NCI-H2227 treated with DMSO at 0.1 percent for 48 hours (cell line): ENCODE data around the gene IGSF5.

Source experiments
- DNase-seq: peaks from one replicate; lab custom pipeline; 2025; lab: John Stamatoyannopoulos, UW

The IGSF5 gene

DNA sequence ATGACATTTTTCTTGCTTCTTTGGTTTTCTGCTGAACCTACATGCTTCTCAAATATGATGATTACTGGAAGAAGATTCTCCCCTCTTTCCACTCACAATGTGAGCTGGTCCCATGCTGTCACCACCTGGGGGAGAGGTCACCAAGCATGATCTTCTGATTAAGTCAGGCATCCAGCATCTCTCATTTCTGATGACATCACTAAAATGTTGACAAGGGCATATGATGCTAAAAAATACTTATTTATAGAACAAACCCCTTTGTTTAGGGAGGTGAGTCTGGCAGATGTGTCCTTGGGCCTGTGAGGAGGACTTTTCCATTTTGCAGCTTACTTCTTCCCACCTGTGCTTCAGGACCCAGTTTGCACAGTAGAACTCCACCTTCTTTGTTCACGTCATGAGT, 80.3 kb downstream of the IGSF5 start:
- no peak for DNase-seq

DNA sequence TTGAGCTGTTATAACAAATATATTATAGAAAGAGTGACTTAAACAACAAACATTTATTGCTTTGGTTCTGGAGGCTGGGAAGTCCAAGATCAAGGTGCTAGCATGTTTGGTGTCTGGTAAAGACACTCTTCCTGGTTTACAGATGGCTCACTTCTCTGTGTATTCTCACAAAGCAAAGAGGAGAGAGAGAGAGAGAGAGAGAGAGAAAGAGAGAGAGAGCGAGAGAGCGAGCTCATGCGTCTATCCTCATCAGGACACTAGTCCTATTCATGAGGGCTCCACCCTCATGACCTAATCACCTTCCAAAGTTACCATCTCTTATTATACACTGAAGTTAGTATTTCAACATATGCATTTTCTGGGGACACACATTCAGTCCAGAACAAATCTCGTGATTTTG, 89.6 kb downstream of the IGSF5 start:
- no peak for DNase-seq

DNA sequence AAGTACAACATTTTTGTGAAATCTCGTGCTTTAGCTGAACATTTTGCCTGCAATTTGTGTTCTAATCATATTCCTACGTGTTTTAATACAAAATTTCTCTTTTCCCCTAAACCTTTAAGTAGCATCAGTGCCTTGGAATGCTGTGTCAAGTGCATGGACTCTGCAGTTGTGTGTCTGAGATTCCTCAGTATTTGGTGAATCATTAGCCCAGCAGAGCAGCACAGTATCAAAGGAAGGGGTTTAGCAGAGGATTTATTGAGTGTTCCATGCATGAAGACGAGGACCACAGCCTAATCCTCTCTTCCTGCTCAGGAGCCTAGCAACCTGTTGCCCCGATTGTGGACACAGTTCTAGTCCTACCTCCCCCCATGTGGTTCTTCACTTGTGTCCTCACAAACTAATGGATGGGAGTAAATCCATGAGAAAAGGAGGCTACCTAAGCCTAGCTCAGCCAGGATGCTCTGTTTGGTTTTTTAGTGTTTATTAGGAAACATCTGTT, 92.9 kb downstream of the IGSF5 start:
- DNase-seq, result no peak

DNA sequence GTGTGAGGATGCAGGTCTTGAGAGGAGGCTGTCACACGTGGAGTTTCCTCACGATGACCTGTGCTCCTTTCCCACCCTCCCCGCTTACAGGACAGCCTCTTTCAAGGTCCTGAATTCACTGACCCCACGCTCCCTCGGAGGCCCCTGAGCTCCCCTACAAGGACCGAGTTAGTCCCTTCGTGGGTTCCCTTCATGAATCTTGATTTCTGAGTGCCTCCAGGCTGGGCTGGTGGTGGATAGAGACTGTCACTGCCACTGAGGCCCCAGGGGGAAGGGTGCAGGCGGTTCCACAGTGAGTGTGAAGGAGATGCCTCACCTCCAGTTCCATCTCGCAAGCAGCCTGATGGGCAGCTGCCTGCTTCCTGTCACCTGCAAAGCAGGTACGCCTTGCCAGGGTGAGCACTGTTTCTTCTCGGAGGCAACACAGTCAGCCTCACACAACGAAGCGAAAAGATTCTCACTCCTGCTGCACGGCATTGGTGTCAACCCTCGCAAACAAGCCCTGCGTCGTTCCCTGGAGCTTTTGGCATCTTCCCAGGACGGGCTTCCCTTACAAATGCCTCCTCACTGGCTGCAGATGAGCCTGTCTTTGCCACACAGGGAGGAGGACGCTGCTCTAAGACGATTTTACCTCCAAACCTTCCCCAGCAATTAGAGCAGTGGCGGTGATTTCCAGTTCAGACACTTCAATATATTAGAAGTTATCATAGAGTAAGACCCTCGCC, 95.6 kb downstream of the IGSF5 start:
- DNase-seq, result no peak

DNA sequence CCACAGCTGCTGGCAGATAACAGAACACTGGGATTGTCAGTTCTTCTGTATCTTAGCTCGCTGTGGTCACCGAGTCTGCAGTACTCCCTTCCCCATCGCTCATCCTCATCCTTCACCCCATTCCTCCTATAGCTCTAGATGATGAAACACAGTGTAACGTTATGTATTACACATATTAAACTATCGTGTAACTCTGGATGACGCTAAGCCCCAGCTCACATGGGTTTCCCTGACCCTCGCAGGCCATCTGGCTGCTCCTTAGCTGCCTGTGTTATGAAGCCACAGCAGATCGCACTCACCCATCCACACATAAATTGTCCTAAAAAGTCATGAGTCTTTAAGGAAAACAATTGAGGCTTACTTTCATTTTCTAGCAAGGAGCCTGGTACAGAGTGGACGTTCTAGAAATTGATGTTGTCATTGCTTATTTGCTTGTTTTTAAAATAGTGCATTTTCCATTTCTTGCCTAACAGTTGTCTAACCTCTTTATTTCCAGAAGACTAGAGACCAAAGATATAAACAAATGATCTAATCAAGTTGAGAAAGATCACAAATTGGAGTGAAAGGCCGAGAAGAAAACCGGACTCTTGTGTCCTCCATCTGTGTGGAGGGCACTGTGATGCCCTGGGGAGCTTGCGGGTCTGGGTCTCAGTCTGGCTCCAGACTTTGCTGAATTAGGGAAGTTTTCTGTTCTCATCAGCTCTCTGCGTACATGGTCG, 97.9 kb downstream of the IGSF5 start:
- no peak for DNase-seq

DNA sequence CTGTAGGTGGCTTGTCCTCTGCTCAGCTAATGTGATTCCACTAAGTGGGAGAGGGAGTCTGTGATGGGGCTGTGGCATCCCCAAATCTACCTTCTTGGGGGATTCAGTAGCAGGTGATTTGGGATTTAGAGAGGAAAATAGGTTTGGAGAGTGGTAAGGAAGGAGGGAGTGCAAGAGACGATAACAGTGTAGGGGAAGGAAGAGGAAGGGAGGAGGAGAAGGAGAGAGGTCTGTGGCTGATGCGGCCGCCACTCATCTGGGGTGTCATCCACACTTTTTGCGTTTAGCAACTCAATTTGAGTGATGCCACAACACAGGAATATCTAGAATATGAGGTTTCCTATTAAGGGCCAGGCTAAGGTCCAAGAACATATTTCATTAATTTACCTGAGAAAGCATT, 98.5 kb downstream of the IGSF5 start:
- DNase-seq, result no peak

DNA sequence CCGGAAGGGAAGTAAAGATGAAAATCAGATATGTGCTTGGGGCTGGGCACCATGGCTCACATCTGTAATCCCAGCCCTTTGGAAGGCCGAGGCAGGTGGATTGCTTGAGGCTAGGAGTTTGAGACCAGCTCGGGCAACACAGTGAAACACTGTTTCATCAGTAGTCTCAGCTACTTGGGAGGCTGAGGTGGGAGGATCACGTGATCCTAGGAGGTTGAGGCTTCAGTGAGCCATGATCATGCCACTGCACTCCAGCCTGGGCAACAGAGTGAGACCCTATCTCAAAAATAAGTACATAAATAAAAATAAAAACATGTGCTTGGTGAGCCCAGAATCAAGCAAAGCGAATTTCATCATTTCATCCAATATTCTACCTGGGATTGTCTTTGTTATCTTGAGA, 98.9 kb downstream of the IGSF5 start:
- DNase-seq, result no peak

DNA sequence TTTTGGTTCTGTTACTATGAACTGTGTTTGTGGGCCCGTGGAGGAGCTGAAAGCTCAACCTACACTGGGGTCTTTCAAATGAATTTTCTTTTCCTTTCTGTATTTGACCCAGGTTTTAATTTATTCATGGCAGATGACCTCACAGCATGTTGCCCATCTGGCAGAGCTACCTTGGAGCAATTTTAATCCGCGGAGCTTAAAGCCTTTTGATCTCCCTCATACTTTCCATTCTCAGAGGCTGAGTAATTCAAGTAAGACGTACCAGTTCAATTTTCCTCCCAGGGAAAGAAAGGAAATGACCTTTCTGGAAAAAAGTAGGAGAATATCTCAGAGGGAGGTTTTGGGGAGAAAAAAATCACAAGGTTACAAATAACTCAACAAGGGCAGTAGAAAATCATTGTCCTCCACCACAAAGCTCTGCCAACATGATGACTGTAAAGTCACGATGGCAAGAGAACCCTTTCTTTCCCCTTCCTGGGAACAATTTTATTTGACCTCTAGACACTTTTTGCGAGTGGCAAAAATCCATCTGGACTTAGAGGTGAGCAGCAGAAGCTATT, 100.7 kb downstream of the IGSF5 start:
- no peak for DNase-seq

DNA sequence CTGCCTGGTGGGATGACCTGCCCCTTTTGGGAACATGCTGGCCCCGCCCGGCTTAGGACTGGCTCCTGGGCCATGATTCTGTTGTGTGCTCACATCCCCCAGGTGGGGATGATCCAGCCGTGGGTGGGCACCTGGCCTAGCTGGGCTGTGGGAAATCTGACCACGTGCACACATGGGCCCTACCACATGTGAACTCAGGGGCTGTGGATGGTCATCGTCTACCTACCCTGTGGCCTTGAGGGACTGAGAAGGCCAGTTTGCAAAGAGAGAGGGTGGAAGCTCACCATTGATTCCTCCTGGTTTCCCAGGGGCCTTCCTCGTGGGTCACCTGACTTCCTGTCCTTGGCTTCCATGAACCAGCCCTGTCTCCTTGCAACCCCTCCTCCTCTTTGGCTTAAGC, 102.9 kb downstream of the IGSF5 start:
- DNase-seq, result no peak

DNA sequence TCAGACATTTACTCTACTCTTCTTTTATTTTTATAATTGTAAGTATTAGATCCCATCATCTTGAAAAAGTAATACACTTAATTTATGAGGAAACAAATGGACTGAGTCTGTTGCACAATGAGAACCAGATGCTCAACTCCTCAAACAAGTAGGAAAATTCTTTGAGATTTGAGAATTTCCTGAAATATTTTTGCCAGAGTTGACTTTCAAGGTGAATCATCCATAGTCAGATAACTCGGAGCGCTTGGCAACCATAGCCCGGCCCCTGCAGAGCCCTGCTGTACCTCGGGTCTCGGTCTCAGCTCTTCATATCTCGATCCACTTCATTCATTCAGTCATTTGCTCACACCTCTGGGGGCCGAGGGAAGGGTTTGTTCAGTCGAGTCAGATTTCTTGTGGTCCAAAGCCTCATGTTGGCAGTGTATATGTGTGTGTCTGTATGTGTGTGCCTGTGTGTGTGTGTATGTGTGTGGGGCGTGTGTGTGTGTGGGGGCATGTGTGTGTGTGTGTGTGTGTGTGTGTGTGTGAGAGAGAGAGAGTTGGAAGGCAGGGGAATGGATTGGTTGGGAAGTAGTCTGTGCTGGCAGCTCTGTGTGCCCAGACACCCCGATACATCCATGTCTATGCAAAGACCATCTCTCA, 104.2 kb downstream of the IGSF5 start:
- DNase-seq, result no peak

DNA sequence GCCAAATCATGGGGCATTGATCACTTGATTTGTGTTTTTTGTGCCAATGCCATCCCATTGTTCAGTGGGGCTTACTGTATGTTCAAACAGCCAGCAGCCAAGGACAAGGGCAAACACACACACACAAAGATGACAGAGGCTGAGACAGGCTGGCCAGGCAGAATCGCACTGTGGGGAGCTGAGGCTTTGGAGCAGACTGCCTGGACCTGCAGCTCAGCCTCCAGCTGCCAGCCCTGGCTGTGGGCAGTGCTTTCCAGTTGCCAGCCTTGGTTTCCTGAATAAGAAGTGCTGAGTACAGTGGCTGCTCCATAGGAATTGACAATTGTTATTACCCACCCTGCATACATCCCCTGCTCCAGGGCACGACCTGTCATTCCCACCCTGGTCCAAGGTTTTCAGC, 105.3 kb downstream of the IGSF5 start:
- DNase-seq, result no peak

DNA sequence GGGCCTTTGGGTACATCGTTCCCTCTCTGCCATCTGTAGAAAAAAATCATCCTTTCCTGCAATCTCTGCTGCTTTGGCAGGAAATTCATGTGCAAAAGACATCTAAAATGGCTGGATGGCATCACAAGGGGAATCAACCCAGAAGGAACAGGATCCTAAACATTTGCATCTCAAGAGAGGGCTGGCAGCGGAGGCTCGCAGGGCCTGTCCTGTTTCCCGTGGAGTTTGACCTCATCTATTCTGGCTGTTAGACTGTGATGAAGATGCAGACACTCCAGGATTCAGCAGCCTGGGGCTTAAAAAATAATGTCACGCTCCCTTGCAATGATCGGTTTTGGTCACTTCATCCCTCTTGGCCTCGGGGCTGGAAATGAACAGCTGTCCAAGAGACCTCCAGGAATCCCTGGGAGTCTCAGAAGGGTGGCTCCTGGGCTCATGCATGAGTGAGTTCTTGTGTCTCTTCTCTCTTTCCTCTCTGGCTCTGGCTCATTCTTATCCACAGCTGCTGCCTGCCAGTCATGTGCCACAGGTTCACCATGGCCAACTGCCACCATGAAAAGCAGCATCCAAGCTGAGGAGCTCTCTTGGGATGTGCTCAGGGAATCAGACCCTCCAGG, 106.1 kb downstream of the IGSF5 start:
- DNase-seq, result no peak
